H9 (cell line): ENCODE data around the gene EIF3B. TPM values are rescaled to one million over a fixed set of nuclear protein-coding genes. Genes with fewer than 3 reads are reported as not detected.

ENCODE experiments used
- DNase-seq: peaks from one replicate; pipeline ENCODE4 v3.0.0-alpha.2; 2017
- H2AFZ ChIP-seq: one replicate; pipeline ENCODE4 v1.6.1; 2013; ENCODE audit warnings: mild to moderate bottlenecking, low read length, control low read depth, moderate library complexity
- H2AK5ac ChIP-seq: 2 replicates; pipeline ENCODE4 v1.6.1; 2013; ENCODE audit warnings: low read length, control low read depth, mixed read lengths; ENCODE audit not compliant: insufficient read length
- H2BK120ac ChIP-seq: one replicate; pipeline ENCODE4 v1.6.1; 2013; ENCODE audit warnings: low read depth, mild to moderate bottlenecking, low read length, control low read depth, inconsistent platforms; ENCODE audit not compliant: poor library complexity, severe bottlenecking
- H2BK12ac ChIP-seq: 2 replicates; pipeline ENCODE4 v1.6.1; 2013; ENCODE audit warnings: low read length, control low read depth, mixed read lengths, low read depth; ENCODE audit not compliant: insufficient read length
- H2BK15ac ChIP-seq: 2 replicates; pipeline ENCODE4 v1.6.1; 2013; ENCODE audit warnings: low read depth, low read length, control low read depth
- H2BK20ac ChIP-seq: one replicate; pipeline ENCODE4 v1.6.1; 2013; ENCODE audit warnings: low read depth, mild to moderate bottlenecking, low read length, control low read depth, inconsistent platforms; ENCODE audit not compliant: poor library complexity, severe bottlenecking
- H2BK5ac ChIP-seq: 2 replicates; pipeline ENCODE4 v1.6.1; 2013; ENCODE audit warnings: low read length, control low read depth, mixed read lengths; ENCODE audit not compliant: insufficient read length
- H3K14ac ChIP-seq: 2 replicates; pipeline ENCODE4 v1.6.1; 2013; ENCODE audit warnings: low read length, control low read depth; ENCODE audit not compliant: insufficient read depth
- H3K18ac ChIP-seq: 2 replicates; pipeline ENCODE4 v1.6.1; 2013; ENCODE audit warnings: low read depth, mild to moderate bottlenecking, mixed read lengths, low read length, control low read depth; ENCODE audit not compliant: insufficient read length
- H3K23ac ChIP-seq: 2 replicates; pipeline ENCODE4 v1.6.1; 2013; ENCODE audit warnings: low read length, control low read depth, mixed read lengths, low read depth; ENCODE audit not compliant: insufficient read length
- H3K23me2 ChIP-seq: 2 replicates; pipeline ENCODE4 v1.6.1; 2013; ENCODE audit warnings: low read depth, mild to moderate bottlenecking, mixed read lengths, low read length, control low read depth; ENCODE audit not compliant: insufficient read length, poor library complexity, severe bottlenecking
- H3K27ac ChIP-seq: 2 replicates; pipeline ENCODE4 v1.5.1; 2013; ENCODE audit warnings: low read length, control low read depth, mixed read lengths, low read depth; ENCODE audit not compliant: insufficient read length
- H3K27me3 ChIP-seq: 2 replicates; pipeline ENCODE4 v1.6.1; 2013; ENCODE audit warnings: low read length, control low read depth, inconsistent platforms; ENCODE audit not compliant: insufficient read depth
- H3K4ac ChIP-seq: 2 replicates; pipeline ENCODE4 v1.6.1; 2013; ENCODE audit warnings: low read depth, mild to moderate bottlenecking, control low read depth, inconsistent platforms, low read length, moderate library complexity
- H3K4me1 ChIP-seq: 2 replicates; pipeline ENCODE4 v1.6.1; 2013; ENCODE audit warnings: low read length, control low read depth, inconsistent platforms; ENCODE audit not compliant: insufficient read depth
- H3K4me2 ChIP-seq: 2 replicates; pipeline ENCODE4 v1.6.1; 2013; ENCODE audit warnings: low read length, control low read depth, mixed read lengths; ENCODE audit not compliant: insufficient read length, insufficient read depth
- H3K56ac ChIP-seq: 2 replicates; pipeline ENCODE4 v1.6.1; 2013; ENCODE audit warnings: low read depth, mild to moderate bottlenecking, mixed read lengths, low read length, control low read depth; ENCODE audit not compliant: insufficient read length
- H3K79me1 ChIP-seq: 2 replicates; pipeline ENCODE4 v1.6.1; 2013; ENCODE audit warnings: low read depth, mild to moderate bottlenecking, moderate library complexity, low read length, control low read depth, inconsistent platforms; ENCODE audit not compliant: insufficient read depth, poor library complexity, severe bottlenecking
- H3K79me2 ChIP-seq: 2 replicates; pipeline ENCODE4 v1.6.1; 2013; ENCODE audit warnings: low read length, control low read depth, inconsistent platforms; ENCODE audit not compliant: insufficient read depth
- H3K9ac ChIP-seq: 2 replicates; pipeline ENCODE4 v1.6.1; 2013; ENCODE audit warnings: low read length, control low read depth, mixed read lengths; ENCODE audit not compliant: insufficient read length; ENCODE audit errors: extremely low read depth
- H3K9me3 ChIP-seq: one replicate; pipeline ENCODE4 v1.6.1; 2013; ENCODE audit warnings: low read depth, low read length, inconsistent platforms; ENCODE audit not compliant: control insufficient read depth
- H3T11ph ChIP-seq: one replicate; pipeline ENCODE4 v1.6.1; 2013; ENCODE audit warnings: mild to moderate bottlenecking, low read length, control low read depth, inconsistent platforms
- H4K20me1 ChIP-seq: one replicate; pipeline ENCODE4 v1.6.1; 2013; ENCODE audit not compliant: control insufficient read depth, insufficient read length, insufficient read depth
- H4K5ac ChIP-seq: 2 replicates; pipeline ENCODE4 v1.6.1; 2013; ENCODE audit warnings: low read depth, mild to moderate bottlenecking, mixed read lengths, low read length, control low read depth; ENCODE audit not compliant: insufficient read length
- H4K8ac ChIP-seq: replicated peaks from 2 replicates; pipeline ENCODE4 v1.6.1; 2013; ENCODE audit warnings: low read length, control low read depth, mixed read lengths, low read depth; ENCODE audit not compliant: insufficient read length
- H4K91ac ChIP-seq: 2 replicates; pipeline ENCODE4 v1.6.1; 2013; ENCODE audit warnings: low read depth, mild to moderate bottlenecking, moderate library complexity, mixed read lengths, low read length, control low read depth; ENCODE audit not compliant: insufficient read length
- H3K27ac Mint-ChIP-seq, 3 experiments: 2 replicates in 2 of 3; 3 replicates in 1 of 3; pipeline ENCODE4 v1.8.0; 2020 to 2021; ENCODE audit warnings: mixed read lengths in 3 of 3, mild to moderate bottlenecking in 1 of 3, moderate library complexity in 1 of 3
- H3K27me3 Mint-ChIP-seq: 2 replicates; pipeline ENCODE4 v1.8.0; 2021; ENCODE audit warnings: low read depth, mild to moderate bottlenecking, moderate library complexity, mixed read lengths
- H3K36me3 Mint-ChIP-seq, 3 experiments: 2 replicates in 2 of 3; 3 replicates in 1 of 3; pipeline ENCODE4 v1.8.0; 2020 to 2021; ENCODE audit warnings: low read depth in 3 of 3, mixed read lengths in 3 of 3; ENCODE audit not compliant: insufficient read depth in 1 of 3
- H3K4me1 Mint-ChIP-seq, 2 experiments: 2 replicates each; pipeline ENCODE4 v1.8.0; 2020; ENCODE audit warnings: mixed read lengths in 2 of 2
- H3K4me3 Mint-ChIP-seq, 2 experiments: 2 replicates in 1 of 2; 3 replicates in 1 of 2; pipeline ENCODE4 v1.8.0; 2020 to 2021; ENCODE audit warnings: mild to moderate bottlenecking in 2 of 2, mixed read lengths in 2 of 2, moderate library complexity in 1 of 2
- H3K9me3 Mint-ChIP-seq, 2 experiments: 2 replicates in 1 of 2; 3 replicates in 1 of 2; pipeline ENCODE4 v1.8.0; 2020; ENCODE audit warnings: mild to moderate bottlenecking in 2 of 2, mixed read lengths in 2 of 2, moderate library complexity in 1 of 2
- WGBS: extraction: QIAGEN DNeasy Blood & Tissue Kit; methylation state at CpG from one replicate; pipeline ENCODE4 v1.1.7; 2013; ENCODE audit warnings: missing lambda C conversion rate, low lambda C conversion rate, mixed read lengths; ENCODE audit not compliant: insufficient read length; ENCODE audit errors: extremely low coverage; 5-methylcytosine and 5-hydroxymethylcytosine counted together
- total RNA-seq: library from RNA; stranded (reverse); gene quantifications from 2 replicates; pipeline ENCODE4 v1.2.1, GENCODE V29; 2021
- TF ChIP-seq, protein P1 (sequence below): fragments of 200-600 bp; sonication (generic); conservative IDR thresholded peaks from 3 replicates; pipeline ENCODE4 v1.8.0; 2021; ENCODE audit warnings: antibody characterized with exemption, mild to moderate bottlenecking

EIF3B gene
- total RNA-seq, 1 experiment from 2014 or later: 337 TPM

DNA sequence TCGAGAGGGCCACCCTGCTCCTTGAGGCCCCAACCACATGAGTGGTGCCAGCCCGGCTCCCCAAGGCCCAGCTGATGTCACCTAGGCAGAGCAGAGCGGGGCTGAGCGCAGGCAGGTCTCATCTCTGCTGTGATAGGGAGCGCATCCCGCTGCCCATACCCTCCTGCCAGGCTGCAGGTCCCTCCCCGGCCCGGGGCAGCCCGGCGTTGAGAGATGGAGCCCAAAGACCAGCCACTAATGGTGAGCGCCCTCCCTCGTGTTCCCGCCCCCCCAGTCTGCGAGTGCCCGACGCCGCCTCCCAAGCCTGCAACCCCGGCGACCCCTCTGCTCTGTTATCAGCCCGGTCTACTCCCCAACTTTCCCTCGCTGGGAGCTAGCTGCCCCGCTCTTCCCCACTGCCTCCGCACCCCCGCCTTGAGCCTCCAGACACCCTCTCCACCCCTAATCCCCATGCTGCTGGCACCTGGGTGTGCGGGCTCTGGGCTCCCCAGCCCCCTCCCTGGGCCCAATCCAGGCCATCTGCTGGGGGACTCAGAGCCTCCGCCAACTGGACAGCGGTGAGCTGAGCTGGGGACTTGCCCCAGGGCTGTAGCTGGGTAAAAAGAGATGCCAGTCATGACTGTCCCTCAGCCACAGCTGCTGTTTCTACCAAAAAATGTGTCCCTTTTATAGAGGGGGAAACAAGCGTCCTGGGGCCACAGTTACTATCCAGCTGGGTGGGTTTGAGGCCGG lies 29.1 kb downstream of the EIF3B start:
- Histone ChIP-seq H2BK120ac (no peak overlapping the region), H3T11ph (no peak overlapping the region), H3K27ac (no peak overlapping the region), H3K79me1 (no peaks in the 10 kb centered on the region), H3K9me3 (no peaks in the 10 kb centered on the region), H2AFZ (no peak overlapping the region), H2BK5ac (no peak overlapping the region), H4K20me1 (no peaks in the 10 kb centered on the region), H2AK5ac (no peak overlapping the region), H3K79me2 (no peaks in the 10 kb centered on the region), H3K4me1 (no peaks in the 10 kb centered on the region), H3K23ac (no peak overlapping the region), H3K14ac (no peak overlapping the region), H3K27me3 (no peaks in the 10 kb centered on the region), H3K4me2 (no peak overlapping the region), H2BK20ac (no peak overlapping the region), H4K5ac (no peak overlapping the region), H3K56ac (no peak overlapping the region), H2BK15ac (no peak overlapping the region), H3K9ac (no peak overlapping the region), H4K8ac (no peak overlapping the region), H3K4ac (no peak overlapping the region), H3K18ac (no peak overlapping the region), H4K91ac (no peak overlapping the region), H3K23me2 (no peaks in the 10 kb centered on the region), H2BK12ac (no peak overlapping the region)
- Mint-ChIP-seq H3K27ac (no peak overlapping the region; a peak in 1 of 7 replicates), H3K9me3 (no peaks in the 10 kb centered on the region), H3K36me3 (peaks cover 26 to 41% (median 33%) of the 10 kb centered on the region in 3 experiments; a peak in 6 of 7 replicates), H3K4me3 (no peak overlapping the region), H3K27me3 (no peaks in the 10 kb centered on the region), H3K4me1 (peaks cover 6 to 10% of the 10 kb centered on the region in 2 experiments)
- no CpG with 5 or more reads among the region's 29 CpGs for WGBS
- TF ChIP-seq, protein P1, sequence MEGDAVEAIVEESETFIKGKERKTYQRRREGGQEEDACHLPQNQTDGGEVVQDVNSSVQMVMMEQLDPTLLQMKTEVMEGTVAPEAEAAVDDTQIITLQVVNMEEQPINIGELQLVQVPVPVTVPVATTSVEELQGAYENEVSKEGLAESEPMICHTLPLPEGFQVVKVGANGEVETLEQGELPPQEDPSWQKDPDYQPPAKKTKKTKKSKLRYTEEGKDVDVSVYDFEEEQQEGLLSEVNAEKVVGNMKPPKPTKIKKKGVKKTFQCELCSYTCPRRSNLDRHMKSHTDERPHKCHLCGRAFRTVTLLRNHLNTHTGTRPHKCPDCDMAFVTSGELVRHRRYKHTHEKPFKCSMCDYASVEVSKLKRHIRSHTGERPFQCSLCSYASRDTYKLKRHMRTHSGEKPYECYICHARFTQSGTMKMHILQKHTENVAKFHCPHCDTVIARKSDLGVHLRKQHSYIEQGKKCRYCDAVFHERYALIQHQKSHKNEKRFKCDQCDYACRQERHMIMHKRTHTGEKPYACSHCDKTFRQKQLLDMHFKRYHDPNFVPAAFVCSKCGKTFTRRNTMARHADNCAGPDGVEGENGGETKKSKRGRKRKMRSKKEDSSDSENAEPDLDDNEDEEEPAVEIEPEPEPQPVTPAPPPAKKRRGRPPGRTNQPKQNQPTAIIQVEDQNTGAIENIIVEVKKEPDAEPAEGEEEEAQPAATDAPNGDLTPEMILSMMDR: no peak
- no peak for DNase-seq
